Lung (tissue), 12 donors: Measurements from ENCODE around the gene SH3BP4. TPM values are rescaled to one million over a fixed set of nuclear protein-coding genes. Genes with fewer than 3 reads are reported as not detected.

Experiments
- ATAC-seq: fragments of 200-7000 bp; cut with Tn5 transposase; one replicate; pipeline ENCODE4 v1.9.1; 2020; ENCODE audit warnings: moderate number of reproducible peaks; ENCODE audit not compliant: insufficient read depth, low FRiP score
- DNase-seq, 3 donors: peaks; one replicate each; pipeline ENCODE4 v3.0.0-alpha.2; 2013 to 2017
- H3K27ac ChIP-seq, 2 donors: one replicate each; pipeline ENCODE4 v1.5.1; 2013; ENCODE audit warnings: mild to moderate bottlenecking in 2 of 2, moderate library complexity in 2 of 2, control low read depth in 1 of 2, inconsistent platforms in 1 of 2, low read depth in 1 of 2, low read length in 1 of 2
- H3K27me3 ChIP-seq, 3 donors: one replicate each; pipeline ENCODE4 v1.5.1; 2013; ENCODE audit warnings: low read length in 2 of 3; ENCODE audit not compliant: control insufficient read depth in 3 of 3, insufficient read depth in 3 of 3
- H3K36me3 ChIP-seq, 4 donors: one replicate each; pipeline ENCODE4 v1.5.1; 2013; ENCODE audit warnings: low read length in 4 of 4, mild to moderate bottlenecking in 1 of 4, moderate library complexity in 1 of 4; ENCODE audit not compliant: control insufficient read depth in 4 of 4, insufficient read depth in 4 of 4
- H3K4me1 ChIP-seq, 5 donors: one replicate each; pipeline ENCODE4 v1.5.1; 2013; ENCODE audit warnings: low read length in 5 of 5, mild to moderate bottlenecking in 2 of 5, moderate library complexity in 1 of 5; ENCODE audit not compliant: control insufficient read depth in 5 of 5, insufficient read depth in 5 of 5
- H3K4me3 ChIP-seq: one replicate; pipeline ENCODE4 v1.5.1; 2013; ENCODE audit warnings: mild to moderate bottlenecking, control low read depth, moderate library complexity
- H3K9ac ChIP-seq, 2 donors: one replicate each; pipeline ENCODE4 v1.5.1; 2013; ENCODE audit warnings: low read length in 2 of 2, control low read depth in 1 of 2; ENCODE audit not compliant: insufficient read depth in 1 of 2
- H3K9me3 ChIP-seq, 4 donors: one replicate each; pipeline ENCODE4 v1.5.1; 2013; ENCODE audit warnings: low read length in 3 of 4, mild to moderate bottlenecking in 1 of 4, moderate library complexity in 1 of 4; ENCODE audit not compliant: control insufficient read depth in 4 of 4, insufficient read depth in 3 of 4
- WGBS, 2 donors: extraction: QIAGEN DNeasy Blood & Tissue Kit; methylation state at CpG; one replicate each; pipeline ENCODE4 v1.1.7; 2013; 5-methylcytosine and 5-hydroxymethylcytosine counted together
- polyA plus RNA-seq, 2 donors: library from polyadenylated mRNA; stranded (reverse); fragments of 200-250 nt; gene quantifications; one replicate each; pipeline ENCODE4 v1.2.1, GENCODE V29; 2013
- total RNA-seq, 2 donors: library from RNA; depleted of rRNA in 1 of 2; stranded (reverse); fragments of >200 nt in 1 of 2; gene quantifications; one replicate each; pipeline ENCODE4 v1.2.1, GENCODE V29; 2014 to 2021
- TF ChIP-seq, protein P1 (sequence below): IDR thresholded peaks from 2 replicates; pipeline ENCODE4 v1.5.1; 2012; ENCODE audit warnings: mild to moderate bottlenecking; ENCODE audit errors: control extremely low read depth, extremely low read depth
- donor health status: control.
- donor health status: control.
- donor health status: Bipolar disorder and iron deficiency.
- donor health status: healthy.
- donor health status: DM: yes; HTN: yes; CAD: no.

The SH3BP4 gene
- total and polyA plus RNA-seq, 4 donors, result 12.0 to 36.5 (median 18.2) TPM

- peak overlapping the region in 1 of 2 donors; percentile 35 for H3K9ac ChIP-seq
- no peaks in the 10 kb centered on the region for H3K27me3 ChIP-seq
- no peaks in the 10 kb centered on the region for H3K36me3 ChIP-seq
- TF ChIP-seq, protein P1, sequence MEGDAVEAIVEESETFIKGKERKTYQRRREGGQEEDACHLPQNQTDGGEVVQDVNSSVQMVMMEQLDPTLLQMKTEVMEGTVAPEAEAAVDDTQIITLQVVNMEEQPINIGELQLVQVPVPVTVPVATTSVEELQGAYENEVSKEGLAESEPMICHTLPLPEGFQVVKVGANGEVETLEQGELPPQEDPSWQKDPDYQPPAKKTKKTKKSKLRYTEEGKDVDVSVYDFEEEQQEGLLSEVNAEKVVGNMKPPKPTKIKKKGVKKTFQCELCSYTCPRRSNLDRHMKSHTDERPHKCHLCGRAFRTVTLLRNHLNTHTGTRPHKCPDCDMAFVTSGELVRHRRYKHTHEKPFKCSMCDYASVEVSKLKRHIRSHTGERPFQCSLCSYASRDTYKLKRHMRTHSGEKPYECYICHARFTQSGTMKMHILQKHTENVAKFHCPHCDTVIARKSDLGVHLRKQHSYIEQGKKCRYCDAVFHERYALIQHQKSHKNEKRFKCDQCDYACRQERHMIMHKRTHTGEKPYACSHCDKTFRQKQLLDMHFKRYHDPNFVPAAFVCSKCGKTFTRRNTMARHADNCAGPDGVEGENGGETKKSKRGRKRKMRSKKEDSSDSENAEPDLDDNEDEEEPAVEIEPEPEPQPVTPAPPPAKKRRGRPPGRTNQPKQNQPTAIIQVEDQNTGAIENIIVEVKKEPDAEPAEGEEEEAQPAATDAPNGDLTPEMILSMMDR, result no peak
- H3K4me1 ChIP-seq, result peaks cover 0 to 35% (median 5%) of the 10 kb centered on the region in 5 donors
- no peak for ATAC-seq
- no peaks in the 10 kb centered on the region for H3K9me3 ChIP-seq
- peak; percentile 46 to 88 (median 86) for DNase-seq
- H3K27ac ChIP-seq, result no peak overlapping the region
- H3K4me3 ChIP-seq, result no peak overlapping the region
- 73 to 75% methylated on average over 4 of the region's 4 CpGs for WGBS, 2 donors
Observed at GRCh38 chr2:235066490-235066889, 114.7 kb downstream of the SH3BP4 start.

DNA sequence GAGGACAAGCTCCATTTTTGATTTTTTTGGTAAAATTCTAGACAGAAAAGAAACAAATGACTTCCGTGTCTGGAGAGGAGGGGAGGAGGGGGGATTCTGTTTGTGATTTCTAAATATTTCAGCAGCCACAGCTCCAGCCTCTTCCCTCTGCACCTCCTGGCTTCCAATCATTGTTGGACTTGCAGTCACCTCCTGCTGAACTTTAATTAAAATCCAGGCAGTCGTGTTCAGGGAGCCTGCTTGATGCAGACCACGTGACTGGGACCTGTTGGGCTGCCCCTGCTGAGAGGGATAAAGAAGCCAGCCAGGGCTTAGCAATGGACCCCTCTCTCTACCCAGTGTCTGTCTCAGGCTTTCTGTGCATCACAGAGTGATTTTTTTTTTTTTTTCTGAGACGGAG is 115.1 kb downstream of the SH3BP4 start:
- peak in 1 of 3 donors; percentile 43 for DNase-seq
- Histone ChIP-seq H3K9ac (peak overlapping the region in 1 of 2 donors; percentile 35), H3K27ac (no peak overlapping the region), H3K36me3 (no peaks in the 10 kb centered on the region), H3K27me3 (no peaks in the 10 kb centered on the region), H3K9me3 (no peaks in the 10 kb centered on the region), H3K4me1 (peaks cover 0 to 35% (median 5%) of the 10 kb centered on the region in 5 donors), H3K4me3 (no peak overlapping the region)
- TF ChIP-seq, protein P1, result no peak
- WGBS, 2 donors, result 73 to 85% methylated on average over 4 of the region's 4 CpGs
- ATAC-seq, result no peak

- TF ChIP-seq, protein P1, result no peak
- H3K9ac ChIP-seq, result no peak overlapping the region
- H3K4me3 ChIP-seq, result no peak overlapping the region
- no peaks in the 10 kb centered on the region for H3K9me3 ChIP-seq
- H3K36me3 ChIP-seq, result no peaks in the 10 kb centered on the region
- ATAC-seq, result no peak
- DNase-seq, result no peak
- 93 to 95% methylated on average over 3 of the region's 3 CpGs for WGBS, 2 donors
- no peaks in the 10 kb centered on the region for H3K27me3 ChIP-seq
- no peak overlapping the region for H3K27ac ChIP-seq
- H3K4me1 ChIP-seq, result peaks cover 0 to 30% (median 5%) of the 10 kb centered on the region in 5 donors
Observed at GRCh38 chr2:235068701-235069100, 116.9 kb downstream of the SH3BP4 start.

DNA sequence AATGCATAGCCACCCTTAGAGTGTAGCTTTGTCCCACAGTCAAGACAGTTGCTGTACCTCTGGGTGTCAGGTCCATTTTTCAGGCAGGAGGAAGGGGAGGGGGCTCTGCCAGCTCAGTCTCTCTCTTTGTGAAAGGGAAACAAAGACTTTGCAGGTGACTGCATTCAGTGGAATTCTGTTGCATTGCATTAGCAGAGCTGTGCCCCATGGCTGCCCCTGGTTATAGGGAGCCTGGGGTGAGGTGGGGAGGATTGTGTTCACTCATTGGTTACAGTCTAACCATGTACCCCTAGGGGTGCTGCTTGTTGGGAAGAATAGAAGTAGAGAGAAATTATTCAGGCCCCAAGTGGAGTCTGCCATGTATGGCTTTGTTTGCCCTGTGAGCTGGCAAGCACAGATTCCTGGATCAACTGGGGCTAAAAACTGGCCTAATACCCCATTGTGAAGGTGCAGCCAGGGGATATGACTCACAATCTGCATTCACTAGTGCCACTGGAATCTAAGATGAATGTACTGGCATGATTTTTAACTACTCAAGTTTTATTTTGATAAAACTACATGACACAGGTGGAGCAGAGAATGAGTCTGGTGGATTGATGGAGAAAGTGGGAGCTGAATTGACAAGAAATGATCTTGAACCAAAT is 118.4 kb downstream of the SH3BP4 start:
- Histone ChIP-seq H3K4me1 (peaks cover 0 to 24% (median 5%) of the 10 kb centered on the region in 5 donors), H3K27ac (no peak overlapping the region), H3K4me3 (no peak overlapping the region), H3K27me3 (no peaks in the 10 kb centered on the region), H3K36me3 (no peaks in the 10 kb centered on the region), H3K9ac (no peak overlapping the region), H3K9me3 (no peaks in the 10 kb centered on the region)
- ATAC-seq, result no peak
- no peak for DNase-seq
- TF ChIP-seq, protein P1, result no peak
